DOHH2 (cell line): ENCODE results near the gene KHDC3L.
A peak's percentile ranks its signal among the peaks of the same experiment; 100 is the strongest.
"Not testable (repeated sequence)": the region's sequence is repeated elsewhere in the genome, so short reads cannot be mapped to it uniquely, and the experiment has no call there.

Experiments
- H3F3A ChIP-seq: fragments of 200-600 bp; sonication (generic), shearing (Covaris generic); 2 replicates; pipeline ENCODE4 v1.6.0; 2016; ENCODE audit warnings: antibody characterized with exemption, mild to moderate bottlenecking; ENCODE audit not compliant: control insufficient read depth, insufficient read depth
- H3K27ac ChIP-seq: fragments of 200-600 bp; sonication (generic); 2 replicates; pipeline ENCODE4 v1.5.1; 2014; ENCODE audit warnings: low read depth, mild to moderate bottlenecking, low read length, moderate library complexity
- H3K27me3 ChIP-seq: fragments of 200-600 bp; sonication (generic); 2 replicates; pipeline ENCODE4 v1.6.1; 2014; ENCODE audit warnings: mild to moderate bottlenecking, low read length, mixed read lengths; ENCODE audit not compliant: control insufficient read depth
- H3K36me3 ChIP-seq: fragments of 200-600 bp; sonication (generic); 2 replicates; pipeline ENCODE4 v1.6.1; 2014; ENCODE audit warnings: mild to moderate bottlenecking, low read length, moderate library complexity, mixed read lengths; ENCODE audit not compliant: control insufficient read depth
- H3K4me1 ChIP-seq: fragments of 200-600 bp; sonication (generic); 2 replicates; pipeline ENCODE4 v1.6.1; 2014; ENCODE audit warnings: mild to moderate bottlenecking, low read length, mixed read lengths; ENCODE audit not compliant: control insufficient read depth
- H3K4me2 ChIP-seq: fragments of 200-600 bp; sonication (generic); 2 replicates; pipeline ENCODE4 v1.6.0; 2014; ENCODE audit warnings: mild to moderate bottlenecking, low read length, moderate library complexity
- H3K4me3 ChIP-seq: fragments of 200-600 bp; sonication (generic); 2 replicates; pipeline ENCODE4 v1.5.1; 2014; ENCODE audit warnings: mild to moderate bottlenecking, low read length, mixed read lengths
- H3K79me2 ChIP-seq: fragments of 200-600 bp; sonication (generic); 2 replicates; pipeline ENCODE4 v1.6.1; 2014; ENCODE audit warnings: mild to moderate bottlenecking, low read length, mixed read lengths; ENCODE audit not compliant: control insufficient read depth
- H3K9me2 ChIP-seq: fragments of 200-600 bp; sonication (generic); replicated peaks from 2 replicates; pipeline ENCODE4 v1.6.1; 2014; ENCODE audit warnings: mild to moderate bottlenecking, low read length, mixed read lengths; ENCODE audit not compliant: control insufficient read depth
- H3K9me3 ChIP-seq: fragments of 200-600 bp; sonication (generic); 2 replicates; pipeline ENCODE4 v1.6.1; 2014; ENCODE audit warnings: antibody characterized with exemption, low read length, mixed read lengths; ENCODE audit not compliant: control insufficient read depth, insufficient read depth
- H4K20me1 ChIP-seq: fragments of 200-600 bp; sonication (generic); 2 replicates; pipeline ENCODE4 v1.6.0; 2014; ENCODE audit warnings: low read depth, mild to moderate bottlenecking, antibody characterized with exemption, low read length, moderate library complexity; ENCODE audit not compliant: control insufficient read depth, insufficient read depth
- CTCF ChIP-seq: fragments of 200-600 bp; sonication (generic); IDR thresholded peaks from one replicate; pipeline ENCODE4 v1.5.1; 2014; ENCODE audit warnings: antibody characterized with exemption, mild to moderate bottlenecking, low read depth, low read length; ENCODE audit not compliant: poor library complexity, severe bottlenecking
- EZH2phosphoT487 ChIP-seq: fragments of 200-600 bp; sonication (generic); IDR thresholded peaks from 2 replicates; pipeline ENCODE4 v1.6.1; 2017; ENCODE audit warnings: borderline replicate concordance, mild to moderate bottlenecking, antibody characterized with exemption, low read length, moderate library complexity, mixed read lengths

Gene KHDC3L

DNA sequence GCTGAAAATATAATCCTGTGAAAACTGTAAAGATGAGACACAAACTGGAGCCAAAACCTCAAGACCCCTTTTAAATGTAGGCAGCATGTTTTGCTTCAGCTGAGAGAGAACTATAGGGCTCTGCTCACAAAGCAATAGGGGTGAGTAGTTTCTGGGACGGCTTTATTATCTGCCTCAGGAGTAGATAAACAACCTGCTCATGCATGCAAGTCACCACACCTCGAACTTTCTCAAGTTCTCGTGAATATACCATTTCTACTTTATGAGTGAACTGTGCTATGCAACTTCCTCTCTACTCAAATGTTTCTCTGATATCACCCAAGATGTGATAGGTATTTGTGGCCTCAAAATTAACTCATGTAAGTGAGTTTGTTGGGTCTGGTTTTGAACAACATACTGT, 14.8 kb downstream of the KHDC3L start:
- H4K20me1 ChIP-seq: no peaks in the 10 kb centered on the region
- H3K27me3 ChIP-seq: no peaks in the 10 kb centered on the region
- H3K4me3 ChIP-seq: no peak overlapping the region
- H3K9me3 ChIP-seq: no peaks in the 10 kb centered on the region
- TF ChIP-seq CTCF (no peak), EZH2phosphoT487 (no peak)
- H3K27ac ChIP-seq: no peak overlapping the region
- H3K4me2 ChIP-seq: no peak overlapping the region
- H3K36me3 ChIP-seq: no peaks in the 10 kb centered on the region
- no peaks in the 10 kb centered on the region for H3K79me2 ChIP-seq
- H3K9me2 ChIP-seq: no peaks in the 10 kb centered on the region
- no peaks in the 10 kb centered on the region for H3F3A ChIP-seq
- no peaks in the 10 kb centered on the region for H3K4me1 ChIP-seq

DNA sequence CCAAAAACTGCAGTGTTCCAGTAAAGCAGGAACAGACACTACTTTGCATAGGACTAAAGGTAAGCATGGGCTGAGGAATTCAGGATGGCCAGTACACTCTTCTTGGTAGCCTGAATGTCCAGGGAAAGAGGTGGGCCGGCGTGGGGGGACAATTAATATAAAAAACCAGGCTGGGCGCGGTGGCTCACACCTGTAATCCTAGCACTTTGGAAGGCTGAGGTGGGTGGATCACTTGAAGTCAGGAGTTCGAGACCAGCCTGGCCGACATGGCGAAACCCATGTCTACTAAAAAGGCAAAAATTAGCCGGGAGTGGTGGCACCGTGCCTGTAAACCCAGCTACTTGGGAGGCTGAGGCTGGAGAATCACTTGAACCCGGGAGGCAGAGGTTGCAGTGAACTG, 19.1 kb downstream of the KHDC3L start:
- H3K36me3 ChIP-seq, H3F3A ChIP-seq, H4K20me1 ChIP-seq, H3K4me1 ChIP-seq, H3K9me2 ChIP-seq, H3K9me3 ChIP-seq, H3K4me2 ChIP-seq, H3K79me2 ChIP-seq, H3K4me3 ChIP-seq, H3K27me3 ChIP-seq, H3K27ac ChIP-seq: not testable (repeated sequence)

DNA sequence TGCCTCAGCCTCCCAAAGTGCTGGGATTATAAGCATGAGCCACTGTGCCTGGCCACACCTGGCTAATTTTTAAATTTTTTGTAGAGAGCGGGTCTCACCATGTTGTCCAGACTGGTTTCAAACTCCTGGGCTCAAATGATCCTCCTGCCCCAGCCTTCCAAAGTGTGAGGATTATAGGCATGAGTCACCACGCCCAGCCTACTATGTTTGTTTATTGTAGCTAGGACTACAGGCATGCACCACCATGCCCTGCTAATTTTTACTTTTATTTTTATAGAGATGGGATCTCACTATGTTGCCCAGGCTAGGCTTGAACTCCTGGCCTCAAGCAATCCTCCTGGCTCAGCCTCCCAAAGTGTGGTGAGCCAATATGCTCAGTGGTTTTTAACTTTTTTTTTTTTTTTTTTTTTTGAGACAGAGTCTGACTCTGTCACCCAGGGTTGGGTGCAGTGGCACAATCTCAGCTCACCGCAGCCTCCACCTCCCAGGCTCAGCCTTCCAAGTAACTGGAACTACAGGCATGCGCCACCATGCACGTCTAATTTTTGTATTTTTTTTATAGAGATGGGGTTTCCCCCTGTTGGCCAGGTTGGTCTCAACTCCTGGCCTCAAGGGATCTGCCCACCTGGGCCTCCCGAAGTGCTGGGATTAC, 20.1 kb downstream of the KHDC3L start:
- no peaks in the 10 kb centered on the region for H3K27me3 ChIP-seq
- H3F3A ChIP-seq: no peaks in the 10 kb centered on the region
- H3K79me2 ChIP-seq: no peaks in the 10 kb centered on the region
- H3K4me2 ChIP-seq: no peak overlapping the region
- no peaks in the 10 kb centered on the region for H3K9me3 ChIP-seq
- no peaks in the 10 kb centered on the region for H3K36me3 ChIP-seq
- H3K27ac ChIP-seq: no peak overlapping the region
- H3K4me1 ChIP-seq: no peaks in the 10 kb centered on the region
- TF ChIP-seq CTCF: no peak
- no peak for TF ChIP-seq EZH2phosphoT487
- H4K20me1 ChIP-seq: no peaks in the 10 kb centered on the region
- H3K4me3 ChIP-seq: no peak overlapping the region
- H3K9me2 ChIP-seq: no peaks in the 10 kb centered on the region

DNA sequence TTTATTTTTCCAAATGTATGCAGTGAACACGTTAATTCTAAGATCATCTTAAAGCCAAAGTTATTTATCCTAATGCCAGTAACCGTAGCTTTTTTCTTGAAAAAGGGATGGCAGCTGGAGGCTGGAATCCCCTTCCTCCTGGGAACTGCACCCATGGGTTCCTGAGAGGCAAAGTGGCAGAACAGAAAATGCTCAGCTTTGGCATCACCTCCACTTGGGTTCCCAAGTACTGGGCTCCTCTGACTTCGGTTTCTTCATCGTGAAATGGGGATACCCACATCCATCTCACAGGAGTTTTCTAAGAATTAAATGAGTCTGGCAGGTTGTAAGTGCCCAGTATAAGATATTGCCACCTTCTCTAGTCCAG, 26.0 kb downstream of the KHDC3L start:
- Histone ChIP-seq H3K4me1 (peaks cover 6% of the 10 kb centered on the region), H3K36me3 (no peaks in the 10 kb centered on the region), H3K4me3 (peak overlapping the region; percentile 65), H3K27ac (no peak overlapping the region), H4K20me1 (no peaks in the 10 kb centered on the region), H3F3A (no peaks in the 10 kb centered on the region), H3K79me2 (no peaks in the 10 kb centered on the region), H3K9me2 (no peaks in the 10 kb centered on the region), H3K27me3 (peaks cover 13% of the 10 kb centered on the region), H3K9me3 (no peaks in the 10 kb centered on the region), H3K4me2 (peak overlapping the region; percentile 57)
- TF ChIP-seq CTCF (no peak), EZH2phosphoT487 (no peak)
